HG03575 (cell line): Measurements from ENCODE around the gene EIF3D.

Experiments used
- ATAC-seq: cut with Tn5 transposase; IDR thresholded peaks from one replicate; pipeline ENCODE4 v1.9.1; 2021; ENCODE audit not compliant: unreplicated experiment, insufficient number of reproducible peaks, low FRiP score; ENCODE audit errors: extremely low read depth

EIF3D gene, protein sequence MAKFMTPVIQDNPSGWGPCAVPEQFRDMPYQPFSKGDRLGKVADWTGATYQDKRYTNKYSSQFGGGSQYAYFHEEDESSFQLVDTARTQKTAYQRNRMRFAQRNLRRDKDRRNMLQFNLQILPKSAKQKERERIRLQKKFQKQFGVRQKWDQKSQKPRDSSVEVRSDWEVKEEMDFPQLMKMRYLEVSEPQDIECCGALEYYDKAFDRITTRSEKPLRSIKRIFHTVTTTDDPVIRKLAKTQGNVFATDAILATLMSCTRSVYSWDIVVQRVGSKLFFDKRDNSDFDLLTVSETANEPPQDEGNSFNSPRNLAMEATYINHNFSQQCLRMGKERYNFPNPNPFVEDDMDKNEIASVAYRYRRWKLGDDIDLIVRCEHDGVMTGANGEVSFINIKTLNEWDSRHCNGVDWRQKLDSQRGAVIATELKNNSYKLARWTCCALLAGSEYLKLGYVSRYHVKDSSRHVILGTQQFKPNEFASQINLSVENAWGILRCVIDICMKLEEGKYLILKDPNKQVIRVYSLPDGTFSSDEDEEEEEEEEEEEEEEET

DNA sequence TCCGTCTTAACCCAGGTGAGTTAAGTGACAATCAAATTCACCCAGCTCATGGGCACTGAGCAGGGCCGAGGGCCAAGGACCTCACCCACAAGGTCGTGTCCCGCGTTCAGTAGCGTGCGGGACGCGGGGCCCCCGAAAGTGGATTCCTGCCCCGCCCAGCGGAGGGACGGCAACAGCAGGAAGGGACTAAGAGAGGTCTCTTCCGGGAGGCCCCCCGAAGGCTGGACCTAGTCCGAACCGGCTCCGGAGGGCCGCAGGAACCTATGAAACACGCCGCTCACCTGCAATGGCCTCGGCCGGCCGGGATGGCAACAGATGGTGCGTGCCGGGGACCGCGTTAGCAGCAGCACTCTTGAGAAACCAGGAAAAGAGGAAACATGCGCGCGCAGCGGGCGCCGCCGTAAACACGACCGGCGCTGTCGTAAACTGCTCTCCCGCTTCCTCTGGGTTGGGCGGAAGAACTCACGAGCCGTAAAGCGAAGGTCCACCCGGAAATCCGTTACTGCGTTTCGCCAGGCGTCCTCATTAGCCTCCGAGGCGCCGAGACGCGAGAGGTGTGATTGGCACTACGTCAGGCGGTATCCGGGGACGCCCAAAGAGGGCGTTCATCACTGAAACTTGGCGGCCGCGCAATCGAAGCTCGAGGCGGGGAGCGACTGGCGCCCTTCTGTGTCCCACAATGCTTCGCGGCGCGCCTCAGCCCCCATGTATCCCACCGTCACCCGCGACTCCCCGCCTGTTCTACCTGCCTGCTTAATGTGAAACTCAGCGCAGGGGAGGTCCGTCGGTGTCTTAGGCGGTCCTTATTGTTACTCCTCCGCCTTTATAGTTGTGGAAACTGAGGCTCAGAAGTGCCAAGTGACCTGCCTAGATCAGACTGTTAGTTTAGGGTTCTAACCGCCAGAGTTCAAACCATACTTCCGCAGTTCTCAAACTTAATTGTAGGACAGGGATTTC, at the start of gene EIF3D:
Gene EIF3D (minus strand): TSS at position 372 of the 957 bp plus-strand sequence. CDS start 3,045 bp downstream, outside the sequence.
- peak; percentile 81 for ATAC-seq

DNA sequence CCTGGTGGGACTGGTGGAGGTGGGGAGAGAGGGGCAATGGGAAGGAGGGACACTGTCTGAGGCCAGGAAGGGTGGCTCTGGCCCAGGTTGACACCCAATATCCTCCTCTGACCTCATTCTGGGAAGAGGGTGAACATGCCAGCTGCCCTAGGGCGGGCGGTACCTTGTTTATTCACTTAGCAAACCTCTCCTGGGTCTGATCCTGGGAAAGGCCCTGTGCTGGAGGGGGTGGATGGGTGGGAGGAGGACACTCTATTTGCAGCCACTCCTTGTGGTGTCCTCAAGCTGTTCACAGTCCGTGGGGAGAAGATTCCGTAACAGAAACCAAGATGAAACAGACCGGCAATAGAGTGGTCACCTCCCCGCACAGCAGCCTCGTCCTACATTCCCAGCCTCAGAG, 49.7 kb upstream of the EIF3D start:
- ATAC-seq, result no peak

DNA sequence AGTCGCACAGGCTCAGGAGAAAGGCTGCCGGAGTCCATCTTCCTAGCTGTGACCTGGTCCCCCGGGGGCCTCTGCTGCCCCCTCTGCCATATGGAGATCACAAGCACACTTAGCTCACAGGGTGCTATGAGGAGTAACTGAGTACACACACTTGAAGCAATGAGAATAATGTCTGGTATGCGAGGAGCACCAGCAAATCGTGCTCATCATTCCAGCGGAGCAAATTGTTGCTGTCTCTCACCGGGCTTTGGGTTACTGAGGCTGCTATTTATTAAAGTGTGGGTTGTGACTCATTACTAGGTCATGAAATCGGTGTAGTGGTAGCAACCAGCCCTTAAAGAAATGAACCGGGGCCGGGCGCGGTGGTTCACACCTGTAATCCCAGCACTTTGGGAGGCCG, 48.1 kb upstream of the EIF3D start:
- ATAC-seq, result no peak

DNA sequence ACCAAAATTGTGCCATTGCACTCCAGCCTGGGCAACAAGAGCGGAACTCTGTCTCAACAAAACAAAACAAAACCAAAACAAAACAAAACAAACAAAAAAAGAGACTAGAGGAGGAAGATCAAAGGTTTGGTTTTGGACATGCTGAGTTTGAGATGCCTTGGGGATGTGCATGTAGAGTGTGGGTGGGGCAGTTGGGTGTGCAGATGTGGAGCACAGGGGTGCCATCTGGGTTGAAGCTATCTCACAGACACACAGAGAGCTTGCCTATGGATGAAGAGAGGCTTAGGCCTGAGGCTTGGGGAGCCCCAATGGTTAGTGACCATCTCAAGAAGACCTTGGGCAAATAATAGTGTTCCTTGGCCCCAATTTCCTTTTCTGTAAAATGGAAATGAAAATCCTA, 45.8 kb upstream of the EIF3D start:
- no peak for ATAC-seq

DNA sequence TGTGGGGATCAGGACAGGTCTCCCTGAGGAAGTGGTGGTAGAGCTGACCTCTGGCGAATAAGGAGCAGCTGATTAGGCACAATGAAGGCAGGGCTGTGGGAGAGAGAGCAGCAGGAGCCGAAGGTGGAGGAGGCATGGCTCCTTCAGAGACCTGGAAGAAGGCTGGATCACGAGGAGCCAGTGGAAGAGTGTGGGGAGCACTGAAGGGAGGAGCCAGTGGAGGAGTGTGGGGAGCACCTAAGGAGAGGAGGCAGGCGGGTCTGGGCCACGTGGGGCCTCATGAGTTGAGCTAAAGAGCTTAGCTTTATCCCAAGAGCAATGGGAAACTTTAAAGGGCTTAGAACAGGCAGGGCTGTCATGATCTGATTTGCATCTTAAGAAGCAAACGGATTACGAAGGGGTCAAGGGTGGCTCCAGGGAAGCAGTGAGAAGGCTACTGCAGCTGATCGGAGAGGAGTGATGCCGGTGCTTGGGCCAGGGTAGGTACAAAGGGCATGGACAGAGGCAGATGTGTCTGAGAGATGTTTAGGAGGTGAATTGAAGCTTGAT, 44.9 kb upstream of the EIF3D start:
- ATAC-seq, result no peak

DNA sequence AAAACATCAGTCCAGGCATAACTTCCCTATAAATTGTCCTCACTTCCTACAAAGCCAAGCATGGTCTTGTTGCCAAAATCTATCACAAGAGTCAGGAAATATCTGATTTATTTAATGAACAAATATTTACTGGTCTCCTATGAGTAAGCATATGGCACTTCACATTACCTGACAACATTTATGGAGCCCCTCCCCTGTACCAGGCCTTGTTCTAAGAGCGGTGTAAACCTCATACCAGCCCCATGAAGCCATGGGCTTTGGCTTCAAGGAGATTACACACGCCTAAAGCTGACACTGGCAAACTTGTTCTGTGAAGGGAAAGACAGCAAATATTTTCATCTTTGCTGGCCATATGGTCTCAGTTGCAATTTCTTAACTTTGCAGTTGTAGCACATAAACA, 43.0 kb upstream of the EIF3D start:
- ATAC-seq, result no peak

DNA sequence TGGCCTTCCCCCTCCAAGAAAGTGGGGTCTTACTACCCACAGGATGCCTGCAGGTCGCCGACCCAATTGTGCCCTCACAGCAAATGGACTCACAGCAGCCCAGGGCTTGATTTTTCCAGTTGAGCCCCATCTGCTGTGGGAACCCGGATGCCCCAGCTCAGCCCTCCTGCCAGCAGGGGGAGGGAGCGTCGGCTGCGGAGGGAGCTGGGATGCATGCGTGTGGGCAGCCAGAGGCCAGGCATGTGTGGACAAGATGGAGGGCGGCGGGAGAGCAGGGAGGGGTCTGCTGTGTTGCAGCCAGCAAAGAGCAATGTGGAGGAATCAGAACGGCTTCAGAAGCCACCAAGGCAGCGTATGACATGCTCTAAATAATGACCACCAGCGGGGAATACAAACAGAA, 41.0 kb upstream of the EIF3D start:
- ATAC-seq, result no peak

DNA sequence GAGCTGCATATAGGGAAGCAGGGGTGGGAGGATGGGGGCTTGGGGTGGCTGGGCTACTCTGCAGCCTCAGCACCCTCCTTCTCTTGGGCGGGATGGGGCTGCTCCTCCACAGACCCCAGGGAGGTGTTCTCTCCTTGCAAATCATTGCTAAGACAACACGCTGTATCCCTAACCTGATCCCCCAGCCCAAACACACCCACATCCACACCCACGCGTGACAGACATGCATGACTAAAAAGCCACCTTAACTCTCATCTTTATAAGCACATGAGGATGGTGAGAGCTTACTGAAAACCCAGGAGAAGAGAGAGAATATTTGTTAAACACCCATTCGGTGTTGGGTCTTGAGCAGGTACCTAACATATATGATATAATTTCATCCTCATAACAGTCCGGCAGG, 39.9 kb upstream of the EIF3D start:
- no peak for ATAC-seq

DNA sequence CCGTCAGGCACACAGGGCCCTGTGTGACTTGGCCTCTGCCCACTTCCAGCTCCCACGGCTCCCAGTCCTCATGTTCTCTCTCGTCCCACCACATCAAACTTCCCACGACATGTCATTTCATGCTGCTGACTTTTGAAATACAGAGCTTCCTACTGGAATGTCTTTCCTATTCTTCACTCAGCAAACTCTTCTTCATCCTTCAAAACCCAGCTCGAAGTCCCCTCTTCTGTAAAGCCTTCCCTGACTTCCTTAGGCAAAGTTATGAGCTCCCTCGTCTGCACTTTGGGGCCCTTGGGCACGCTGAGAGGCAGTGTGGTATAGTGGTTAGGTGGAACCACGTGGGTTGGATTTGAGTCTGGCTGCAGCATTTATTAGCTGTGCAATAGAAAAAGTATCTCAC, 37.8 kb upstream of the EIF3D start:
- no peak for ATAC-seq

DNA sequence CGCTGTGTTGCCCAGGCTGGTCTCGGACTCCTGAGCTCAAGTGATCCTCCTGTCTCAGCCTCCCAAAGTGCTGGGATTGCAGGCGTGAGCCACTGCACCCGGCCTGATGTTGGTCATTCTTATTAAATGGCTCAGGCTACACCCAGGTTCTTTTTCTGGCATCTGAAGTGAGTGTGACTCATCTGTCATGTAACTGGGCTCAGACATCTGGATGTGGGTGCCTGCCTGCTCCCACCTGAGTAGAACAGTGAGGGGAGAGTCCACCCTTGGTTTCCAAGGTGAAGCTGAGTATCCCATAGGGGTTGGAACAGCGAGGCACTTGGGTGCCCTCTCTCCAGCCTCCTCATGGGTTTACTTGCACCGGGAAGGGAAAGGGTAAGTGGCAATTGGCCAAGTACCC, 36.7 kb upstream of the EIF3D start:
- no peak for ATAC-seq

DNA sequence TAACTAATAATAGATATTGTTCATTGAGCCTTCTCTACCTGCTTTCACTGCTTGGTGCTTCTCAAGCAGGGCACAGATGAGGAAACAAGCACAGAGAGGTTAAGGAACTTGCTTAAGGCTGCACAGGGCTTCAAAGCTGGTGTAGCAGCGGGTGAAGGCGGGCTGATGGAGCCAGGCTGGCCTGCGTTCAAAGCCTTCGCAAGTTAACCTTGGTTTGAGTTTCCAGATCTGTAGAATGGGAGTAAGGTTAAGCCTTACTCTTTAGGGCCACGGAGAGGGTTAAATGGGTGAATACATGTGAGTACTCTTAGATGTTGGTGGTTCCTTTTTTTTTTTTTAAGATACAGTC, 36.2 kb upstream of the EIF3D start:
- no peak for ATAC-seq

DNA sequence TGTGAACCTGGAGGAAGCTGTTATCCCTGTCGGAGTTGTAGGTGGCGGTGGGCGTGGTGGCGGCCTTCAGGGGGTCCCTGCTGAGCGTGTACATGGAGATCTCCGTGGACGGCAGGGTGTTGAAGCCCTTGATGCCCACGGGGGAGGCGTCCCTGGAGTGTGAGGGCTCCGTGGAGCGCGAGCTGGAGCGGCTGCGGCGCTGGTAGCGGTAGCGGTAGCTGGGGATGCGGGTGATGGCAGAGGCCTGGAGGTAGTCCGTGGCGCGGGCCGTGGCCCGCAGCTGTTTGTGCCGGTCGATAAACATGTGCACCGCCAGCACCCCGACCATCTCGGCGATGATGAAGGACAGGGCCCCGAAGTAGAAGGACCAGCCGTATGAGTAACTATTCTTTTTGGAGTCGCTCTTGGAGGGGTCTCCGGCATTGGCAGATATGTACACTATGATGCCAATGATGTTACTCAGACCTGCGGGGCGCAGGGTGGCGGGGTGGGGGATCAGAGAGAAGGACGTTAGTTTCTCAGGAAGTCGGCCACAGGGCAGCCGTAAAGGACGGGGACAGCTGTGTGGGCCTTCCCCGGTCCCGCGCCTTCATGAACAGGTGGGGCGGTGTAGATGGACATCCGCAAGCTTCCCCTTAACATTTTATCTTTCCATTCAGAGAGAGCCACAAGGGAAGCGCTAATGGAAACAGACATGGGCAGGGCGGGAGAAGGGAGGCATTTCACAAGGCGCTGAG, 35.6 kb upstream of the EIF3D start:
- ATAC-seq, result no peak

DNA sequence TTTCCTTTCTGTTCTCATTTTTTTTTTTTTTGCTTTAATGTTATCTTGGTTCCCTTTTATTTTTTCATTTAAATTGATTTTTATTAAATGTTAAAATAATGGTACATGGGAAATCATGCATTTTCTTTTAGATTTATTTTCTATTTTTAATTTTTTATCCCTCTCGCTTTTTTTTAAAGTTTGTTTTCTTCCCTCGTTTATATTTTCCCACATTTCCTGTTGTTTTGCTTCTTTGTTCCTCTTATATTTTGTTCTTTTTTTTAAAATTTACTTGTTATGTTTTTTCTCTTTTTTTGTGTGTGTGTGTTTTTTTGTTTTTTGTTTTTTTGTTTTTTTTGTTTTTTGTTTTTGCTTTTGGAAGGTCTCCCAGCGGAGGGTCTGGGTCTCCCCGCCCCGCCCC, 34.9 kb upstream of the EIF3D start:
- no peak for ATAC-seq

DNA sequence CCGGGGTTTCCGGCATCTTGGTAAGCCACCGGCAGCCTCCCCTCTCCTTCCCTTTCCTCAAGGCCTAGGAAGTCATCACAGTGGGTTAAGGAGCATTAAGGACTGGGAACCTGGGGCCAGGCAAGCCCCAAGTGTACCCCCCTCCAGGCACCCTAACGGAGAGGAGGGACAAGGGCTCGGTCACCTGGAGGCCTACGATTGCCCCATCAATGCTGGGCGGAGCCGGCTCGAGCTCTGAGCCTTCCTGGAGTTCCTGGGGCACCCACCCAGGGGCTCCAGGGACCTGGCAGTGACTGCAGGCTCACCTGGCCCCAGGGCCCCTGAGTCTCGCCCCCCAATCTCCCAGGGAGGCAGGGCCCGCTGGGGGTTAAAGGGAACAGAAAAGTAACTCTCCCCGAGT, 34.5 kb upstream of the EIF3D start:
- no peak for ATAC-seq

DNA sequence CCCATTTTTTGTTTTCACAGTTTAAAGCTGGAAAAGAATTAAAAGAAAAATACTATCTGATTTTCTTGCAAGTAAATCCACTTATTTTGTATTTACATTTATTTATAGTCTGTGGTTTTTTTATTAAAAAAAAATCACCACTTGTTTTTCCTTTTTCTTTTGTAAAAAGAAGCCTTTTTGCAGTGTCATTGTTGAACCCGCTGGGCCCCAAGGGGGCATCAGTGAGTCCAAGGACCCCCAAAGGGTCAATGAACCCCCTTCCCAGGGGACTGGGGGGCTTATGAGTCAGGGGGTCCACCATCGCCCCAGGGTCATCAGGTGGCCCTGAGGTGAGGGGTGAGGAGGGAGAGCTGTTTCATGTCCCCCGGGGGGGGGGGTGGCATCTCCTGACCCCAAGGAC, 34.0 kb upstream of the EIF3D start:
- ATAC-seq, result no peak

DNA sequence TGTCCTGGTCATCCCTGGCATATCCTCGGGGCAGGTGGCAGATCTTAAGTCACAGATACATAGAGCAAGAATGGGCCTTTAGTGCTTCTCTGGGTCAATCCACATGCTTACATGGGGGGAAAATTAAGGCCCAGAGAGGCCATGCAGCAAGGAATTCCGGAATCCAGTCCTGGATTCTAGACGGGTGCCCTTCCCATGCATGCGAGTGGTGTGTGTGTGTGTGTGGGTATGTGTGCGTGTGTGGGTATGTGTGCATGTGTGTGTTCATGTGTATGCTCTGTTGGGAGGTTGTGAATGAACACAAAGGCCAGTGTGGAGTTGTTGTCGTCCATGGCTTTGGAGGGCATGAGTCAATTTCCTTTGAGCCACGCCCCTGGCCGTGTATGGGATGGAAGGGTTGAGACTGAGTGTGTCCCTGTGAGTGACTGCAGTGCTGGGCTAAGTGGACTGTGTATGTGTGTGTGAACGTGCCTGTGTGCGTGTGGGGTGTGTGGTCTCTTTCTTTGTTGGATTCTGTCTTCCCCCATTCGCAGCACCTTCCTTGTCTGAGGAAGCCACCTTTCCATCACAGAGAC, 33.4 kb upstream of the EIF3D start:
- ATAC-seq, result no peak

DNA sequence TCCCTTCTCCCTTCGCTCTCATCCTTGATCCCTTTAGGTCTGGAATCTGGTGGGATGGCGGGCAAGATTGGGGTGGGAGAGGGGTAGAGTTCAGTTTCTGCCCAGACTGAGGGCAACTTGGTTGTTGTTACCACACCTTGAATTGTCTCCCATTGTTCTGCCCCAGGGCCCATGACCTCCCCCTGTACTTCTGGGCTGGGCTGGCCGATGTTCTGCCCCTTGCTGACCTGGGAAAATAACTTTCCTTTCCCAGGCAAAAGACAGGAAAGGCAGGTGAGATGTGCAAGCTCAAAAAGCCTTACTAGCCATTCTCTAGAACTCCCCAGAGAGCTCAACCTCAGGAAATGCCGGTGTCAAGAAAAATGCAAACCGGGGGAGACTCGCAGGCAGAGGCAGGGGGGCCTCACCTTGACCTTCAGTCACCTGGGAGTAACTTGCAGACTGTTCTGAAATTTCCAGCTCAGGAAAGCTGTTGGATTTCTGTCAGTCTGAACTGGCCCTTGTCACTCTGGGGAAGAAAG, 32.4 kb upstream of the EIF3D start:
- no peak for ATAC-seq

DNA sequence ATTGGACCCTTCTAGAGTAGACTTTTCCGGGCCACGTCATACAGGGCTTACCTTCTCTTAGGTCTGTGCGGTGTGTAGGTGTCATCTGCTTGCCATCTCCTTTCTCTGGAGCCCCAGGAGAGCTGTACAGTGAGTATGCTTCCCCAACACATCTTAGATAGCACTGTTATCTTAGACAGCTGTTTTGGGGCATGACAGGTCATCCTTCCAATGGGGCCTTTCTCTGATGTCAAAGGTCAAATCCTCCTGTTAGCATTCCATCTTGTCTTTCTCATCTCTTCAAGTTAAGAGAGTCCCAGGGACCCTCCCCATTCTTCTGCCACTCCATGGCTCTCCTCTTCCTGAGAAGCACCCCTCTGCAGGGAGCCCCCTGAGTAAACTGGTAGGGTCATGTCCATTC, 31.0 kb upstream of the EIF3D start:
- no peak for ATAC-seq
